T-cell (primary cell): ENCODE results near the gene RAB11A. TPM values are rescaled to one million over a fixed set of nuclear protein-coding genes. Genes with fewer than 3 reads are reported as not detected.

ENCODE experiments used
- ATAC-seq, 4 experiments: fragments of 200-7000 bp in 3 of 4; fragments of 150-1000 bp in 1 of 4; cut with Tn5 transposase; replicated peaks in 1 of 4; 1 replicate in 3 of 4; 2 replicates in 1 of 4; pipeline ENCODE4 v1.10.0; 2021; ENCODE audit warnings: moderate library complexity in 3 of 4, mild to moderate bottlenecking in 2 of 4, moderate number of reproducible peaks in 1 of 4
- CTCF ChIA-PET, 2 donors: fragments of 300-600 bp; sonication (Branson Sonifier 250); formaldehyde crosslinking; loops; one replicate each; lab custom pipeline; 2022; ENCODE audit warnings: antibody characterized with exemption in 2 of 2; lab: Charles Lee
- POLR2A ChIA-PET, 2 donors: fragments of 300-600 bp; sonication (Branson Sonifier 250); formaldehyde crosslinking; loops; one replicate each; lab custom pipeline; 2022; ENCODE audit warnings: antibody characterized with exemption in 2 of 2; lab: Charles Lee
- DNase-seq, 35 experiments: peaks; one replicate each; pipeline versions ENCODE4 v3.0.0 to v3.0.0-alpha.2; 2013 to 2023
- H3K27ac ChIP-seq: one replicate; pipeline ENCODE4 v1.5.1; 2013; ENCODE audit warnings: low read length
- H3K27me3 ChIP-seq, 2 experiments: replicated peaks in 1 of 2; 1 replicate in 1 of 2; 2 replicates in 1 of 2; pipeline versions ENCODE4 v1.6.1 to v1.7.0; 2013; ENCODE audit warnings: low read length in 1 of 2, mixed read lengths in 1 of 2; ENCODE audit not compliant: control insufficient read depth in 2 of 2, insufficient read depth in 2 of 2; ENCODE audit errors: extremely low read depth in 1 of 2
- H3K36me3 ChIP-seq, 2 donors: 1 replicate in 1 of 2; 2 replicates in 1 of 2; pipeline versions ENCODE4 v1.6.1 to v1.7.0; 2013; ENCODE audit warnings: low read length in 1 of 2; ENCODE audit not compliant: control insufficient read depth in 2 of 2, insufficient read depth in 1 of 2; ENCODE audit errors: extremely low read depth in 1 of 2
- H3K4me1 ChIP-seq, 2 experiments: 1 replicate in 1 of 2; 2 replicates in 1 of 2; pipeline versions ENCODE4 v1.6.1 to v1.7.0; 2013; ENCODE audit warnings: low read length in 2 of 2, mixed read lengths in 1 of 2; ENCODE audit not compliant: insufficient read depth in 2 of 2, control insufficient read depth in 1 of 2; ENCODE audit errors: extremely low read depth in 1 of 2
- H3K4me3 ChIP-seq, 2 donors: 1 replicate in 1 of 2; 2 replicates in 1 of 2; pipeline versions ENCODE4 v1.5.1 to v1.7.0; 2013; ENCODE audit warnings: mild to moderate bottlenecking in 2 of 2, low read length in 1 of 2, moderate library complexity in 1 of 2; ENCODE audit not compliant: control insufficient read depth in 1 of 2; ENCODE audit errors: extremely low read depth in 1 of 2
- H3K9me3 ChIP-seq: 2 replicates; pipeline ENCODE4 v1.7.0; 2013
- H3K27ac Mint-ChIP-seq, 2 donors: one replicate each; pipeline ENCODE4 v1.8.0; 2020 to 2021; ENCODE audit warnings: mild to moderate bottlenecking in 2 of 2, mixed read lengths in 2 of 2
- H3K27me3 Mint-ChIP-seq, 2 donors: one replicate each; pipeline ENCODE4 v1.8.0; 2021 to 2022; ENCODE audit warnings: mixed read lengths in 2 of 2
- H3K36me3 Mint-ChIP-seq: one replicate; pipeline ENCODE4 v1.8.0; 2021; ENCODE audit warnings: mixed read lengths
- H3K4me1 Mint-ChIP-seq, 3 donors: one replicate each; pipeline ENCODE4 v1.8.0; 2020 to 2022; ENCODE audit warnings: mixed read lengths in 3 of 3, mild to moderate bottlenecking in 1 of 3
- H3K4me3 Mint-ChIP-seq, 3 donors: one replicate each; pipeline ENCODE4 v1.8.0; 2020 to 2022; ENCODE audit warnings: mild to moderate bottlenecking in 3 of 3, mixed read lengths in 3 of 3, moderate library complexity in 3 of 3
- H3K9me3 Mint-ChIP-seq, 3 donors: one replicate each; pipeline ENCODE4 v1.8.0; 2020 to 2022; ENCODE audit warnings: mixed read lengths in 3 of 3
- WGBS: methylation state at CpG from one replicate; pipeline ENCODE4 v1.1.5; 2013; ENCODE audit warnings: missing lambda C conversion rate; ENCODE audit not compliant: insufficient coverage; 5-methylcytosine and 5-hydroxymethylcytosine counted together
- total RNA-seq, 35 experiments: library from RNA in 6 of 35; stranded (reverse) in 6 of 35; fragments of 120-200 nt in 1 of 35; gene quantifications; one replicate each; pipeline versions ENCODE4 v1.2.1 to v1.2.4 and lab custom pipeline; 2013 to 2026

Gene RAB11A
- total RNA-seq, 5 donors from 2014 or later (not counting 1 experiment from before 2014, with no cell fraction given), result 82.4 to 103 (median 97.5) TPM

GRCh38 chr15:65937054-65937453 is 67.8 kb downstream of the RAB11A start:
- POLR2A ChIA-PET, result interaction anchor here in 1 of 2 donors (0.5 kb wide), 1 partner anchor 74 kb away, joined by 4 read pairs; no protein-coding TSS in a partner anchor
- Mint-ChIP-seq H3K27ac (no peak overlapping the region), H3K27me3 (no peaks in the 10 kb centered on the region), H3K4me3 (no peak overlapping the region), H3K9me3 (no peaks in the 10 kb centered on the region), H3K36me3 (no peaks in the 10 kb centered on the region), H3K4me1 (peaks cover 0 to under 1% (median under 1%) of the 10 kb centered on the region in 3 donors)
- 85% methylated on average over 2 of the region's 3 CpGs for WGBS
- peaks cover 0 to 3% of the 10 kb centered on the region in 2 experiments for H3K4me1 ChIP-seq
- ATAC-seq, result no peak
- no peaks in the 10 kb centered on the region for H3K36me3 ChIP-seq
- no peak for DNase-seq
- H3K9me3 ChIP-seq, result no peaks in the 10 kb centered on the region
- H3K27me3 ChIP-seq, result peaks cover 0 to 19% of the 10 kb centered on the region in 2 experiments
- no peak overlapping the region for H3K27ac ChIP-seq
- CTCF ChIA-PET, result no interaction called here
- no peak overlapping the region for H3K4me3 ChIP-seq

- Histone ChIP-seq H3K4me1 (peaks cover 0 to 6% of the 10 kb centered on the region in 2 experiments), H3K27me3 (peaks cover 0 to 19% of the 10 kb centered on the region in 2 experiments), H3K27ac (no peak overlapping the region), H3K36me3 (no peaks in the 10 kb centered on the region), H3K4me3 (no peak overlapping the region), H3K9me3 (no peaks in the 10 kb centered on the region)
- Mint-ChIP-seq H3K27me3 (no peaks in the 10 kb centered on the region), H3K36me3 (no peaks in the 10 kb centered on the region), H3K27ac (no peak overlapping the region), H3K9me3 (no peaks in the 10 kb centered on the region), H3K4me3 (no peak overlapping the region), H3K4me1 (peaks cover 0 to 5% (median 4%) of the 10 kb centered on the region in 3 donors)
- ChIA-PET CTCF (no interaction called here), POLR2A (interaction anchor here in 1 of 2 donors (0.5 kb wide), 1 partner anchor 73 kb away, joined by 4 read pairs; no protein-coding TSS in a partner anchor)
- ATAC-seq, result no peak
- DNase-seq, result no peak
- WGBS, result 83% methylated on average over 1 of the region's 1 CpG
Observed at GRCh38 chr15:65937476-65937875, 68.2 kb downstream of the RAB11A start.

GRCh38 chr15:65938604-65939003 is 69.3 kb downstream of the RAB11A start:
- DNase-seq, result no peak
- H3K9me3 ChIP-seq, result no peaks in the 10 kb centered on the region
- peaks cover 0 to 8% of the 10 kb centered on the region in 2 experiments for H3K4me1 ChIP-seq
- no peak overlapping the region for H3K4me3 ChIP-seq
- H3K4me3 Mint-ChIP-seq, result no peak overlapping the region
- H3K27ac Mint-ChIP-seq, result no peak overlapping the region
- no peak for ATAC-seq
- no peak overlapping the region for H3K27ac ChIP-seq
- peaks cover 0 to 9% of the 10 kb centered on the region in 2 experiments for H3K27me3 ChIP-seq
- no peaks in the 10 kb centered on the region for H3K9me3 Mint-ChIP-seq
- peaks cover 0 to 7% (median 6%) of the 10 kb centered on the region in 3 donors for H3K4me1 Mint-ChIP-seq
- H3K36me3 Mint-ChIP-seq, result no peaks in the 10 kb centered on the region
- H3K36me3 ChIP-seq, result no peaks in the 10 kb centered on the region
- no peaks in the 10 kb centered on the region for H3K27me3 Mint-ChIP-seq
- CTCF ChIA-PET, result no interaction called here
- POLR2A ChIA-PET, result no interaction called here
- WGBS, result no CpG with 5 or more reads among the region's 4 CpGs

- no peak overlapping the region for H3K27ac ChIP-seq
- DNase-seq, result no peak
- Mint-ChIP-seq H3K4me1 (peaks cover 0 to 7% (median 6%) of the 10 kb centered on the region in 3 donors), H3K4me3 (no peak overlapping the region), H3K27ac (no peak overlapping the region), H3K27me3 (peaks cover 0 to 5% of the 10 kb centered on the region in 2 donors), H3K9me3 (no peaks in the 10 kb centered on the region), H3K36me3 (no peaks in the 10 kb centered on the region)
- H3K36me3 ChIP-seq, result no peaks in the 10 kb centered on the region
- H3K4me1 ChIP-seq, result peaks cover 0 to 8% of the 10 kb centered on the region in 2 experiments
- no peak overlapping the region for H3K4me3 ChIP-seq
- no peaks in the 10 kb centered on the region for H3K9me3 ChIP-seq
- H3K27me3 ChIP-seq, result peaks cover 0 to 9% of the 10 kb centered on the region in 2 experiments
- CTCF ChIA-PET, result interaction anchor here in 1 of 2 donors (0.5 kb wide), 1 partner anchor 21 kb away, joined by 3 read pairs; no protein-coding TSS in a partner anchor
- POLR2A ChIA-PET, result no interaction called here
- WGBS, result 92% methylated on average over 7 of the region's 10 CpGs
- ATAC-seq, result no peak
Observed at GRCh38 chr15:65939901-65940617, 70.8 kb downstream of the RAB11A start.

- DNase-seq, result no peak
- no peaks in the 10 kb centered on the region for H3K9me3 Mint-ChIP-seq
- H3K4me3 Mint-ChIP-seq, result no peak overlapping the region
- H3K36me3 ChIP-seq, result no peaks in the 10 kb centered on the region
- no peak overlapping the region for H3K27ac Mint-ChIP-seq
- H3K27ac ChIP-seq, result no peak overlapping the region
- H3K4me1 Mint-ChIP-seq, result peaks cover 0 to 7% (median 6%) of the 10 kb centered on the region in 3 donors
- ChIA-PET CTCF (no interaction called here), POLR2A (no interaction called here)
- no peaks in the 10 kb centered on the region for H3K36me3 Mint-ChIP-seq
- no peak overlapping the region for H3K4me3 ChIP-seq
- H3K4me1 ChIP-seq, result peaks cover 0 to 8% of the 10 kb centered on the region in 2 experiments
- H3K9me3 ChIP-seq, result no peaks in the 10 kb centered on the region
- no peak for ATAC-seq
- H3K27me3 Mint-ChIP-seq, result peaks cover 0 to 5% of the 10 kb centered on the region in 2 donors
- H3K27me3 ChIP-seq, result peaks cover 0 to 9% of the 10 kb centered on the region in 2 experiments
Observed at GRCh38 chr15:65940618-65940909, 71.3 kb downstream of the RAB11A start.
